GM18520 (cell line): ENCODE results near the gene ARHGAP10.
"Not testable (repeated sequence)": the region's sequence is repeated elsewhere in the genome, so short reads cannot be mapped to it uniquely, and the experiment has no call there.

Experiments
- ATAC-seq: cut with Tn5 transposase; IDR thresholded peaks from one replicate; pipeline ENCODE4 v1.9.1; 2021; ENCODE audit not compliant: unreplicated experiment

The ARHGAP10 gene

GRCh38 chr4:147891476-147892115 lies 159.7 kb downstream of the ARHGAP10 start:
- no peak for ATAC-seq

DNA sequence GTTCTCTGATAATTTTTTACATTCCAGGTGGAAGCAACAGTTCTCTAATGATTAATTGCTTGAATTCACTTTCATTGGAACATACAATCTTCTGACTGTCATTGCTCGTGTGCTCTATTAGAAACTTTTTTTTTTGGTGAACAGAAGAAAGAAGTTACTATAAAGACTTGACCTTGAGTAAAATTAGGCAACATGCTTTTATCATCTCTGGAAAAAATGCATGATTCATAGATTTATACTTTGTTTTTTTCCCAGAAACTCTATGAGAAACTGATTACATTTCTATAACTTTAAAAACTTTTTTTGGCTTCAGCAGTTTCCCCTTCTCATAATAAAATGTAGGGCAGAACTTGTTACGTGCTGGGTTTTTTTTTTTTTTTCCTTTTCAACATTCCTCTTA lies 167.6 kb downstream of the ARHGAP10 start:
- ATAC-seq = no peak

- ATAC-seq = no peak
Observed at GRCh38 chr4:147901388-147901787, 169.5 kb downstream of the ARHGAP10 start.

DNA sequence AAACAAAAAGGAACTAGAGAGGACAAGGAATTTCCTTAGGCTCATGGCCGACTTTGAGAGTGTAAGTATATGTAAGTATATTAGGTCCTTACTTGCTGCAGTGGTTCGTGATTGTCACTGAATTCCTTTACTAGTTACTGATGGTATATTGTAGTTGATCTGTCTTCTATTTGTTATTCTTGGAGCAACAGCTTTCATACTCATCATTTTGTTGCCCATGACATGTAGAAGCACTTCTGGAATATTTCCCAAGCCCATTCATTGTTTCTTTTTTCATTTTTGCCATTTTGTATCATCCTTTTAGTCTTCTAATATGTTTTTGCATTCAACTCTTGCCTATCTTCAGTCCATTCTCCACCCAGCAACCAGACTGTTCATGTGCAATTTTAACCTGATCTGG lies 170.0 kb downstream of the ARHGAP10 start:
- ATAC-seq = no peak

DNA sequence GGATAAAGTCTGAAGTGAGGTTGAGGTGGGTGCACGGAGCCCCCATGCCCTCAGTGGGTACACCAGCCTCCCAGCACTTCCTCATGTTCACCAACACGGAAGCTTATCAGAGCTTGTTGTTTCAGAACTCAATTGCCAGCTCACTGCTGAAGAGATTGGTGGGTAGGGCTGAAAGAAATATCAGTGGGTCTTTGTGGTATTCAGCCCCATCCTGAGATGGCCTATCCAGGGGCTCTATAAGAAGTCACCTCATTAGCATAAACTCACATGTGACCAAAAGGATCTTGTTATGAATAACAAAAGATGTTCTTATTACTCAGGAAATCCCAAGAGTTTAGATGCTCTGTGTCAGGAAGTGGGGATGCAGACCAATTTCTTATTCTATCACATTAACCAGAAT lies 177.3 kb downstream of the ARHGAP10 start:
- ATAC-seq = no peak

- no peak for ATAC-seq
Observed at GRCh38 chr4:147910315-147910714, 178.4 kb downstream of the ARHGAP10 start.

- ATAC-seq = not testable (repeated sequence)
Observed at GRCh38 chr4:147912106-147912505, 180.2 kb downstream of the ARHGAP10 start.

GRCh38 chr4:147913137-147913536 lies 181.2 kb downstream of the ARHGAP10 start:
- peak; percentile 79 for ATAC-seq

GRCh38 chr4:147916351-147916750 lies 184.5 kb downstream of the ARHGAP10 start:
- ATAC-seq = no peak

DNA sequence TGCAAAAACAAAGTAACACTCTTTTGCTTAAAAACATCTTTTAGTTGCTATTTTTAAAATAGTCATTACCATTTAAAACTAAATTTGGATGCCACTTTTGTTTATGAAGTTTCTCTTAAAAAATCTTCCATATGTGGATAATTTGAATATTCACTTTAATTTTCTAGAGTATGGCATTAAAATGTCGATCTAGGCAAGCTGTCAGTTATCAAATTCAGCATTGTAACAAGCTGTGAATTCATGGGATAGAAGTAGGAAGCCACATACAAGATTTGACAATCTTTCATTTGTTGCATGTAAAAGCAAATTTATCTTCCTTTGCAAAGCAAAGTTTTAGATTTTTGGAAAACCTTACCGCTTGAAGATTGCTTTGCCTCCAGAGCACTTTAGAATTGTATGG lies 191.5 kb downstream of the ARHGAP10 start:
- no peak for ATAC-seq

DNA sequence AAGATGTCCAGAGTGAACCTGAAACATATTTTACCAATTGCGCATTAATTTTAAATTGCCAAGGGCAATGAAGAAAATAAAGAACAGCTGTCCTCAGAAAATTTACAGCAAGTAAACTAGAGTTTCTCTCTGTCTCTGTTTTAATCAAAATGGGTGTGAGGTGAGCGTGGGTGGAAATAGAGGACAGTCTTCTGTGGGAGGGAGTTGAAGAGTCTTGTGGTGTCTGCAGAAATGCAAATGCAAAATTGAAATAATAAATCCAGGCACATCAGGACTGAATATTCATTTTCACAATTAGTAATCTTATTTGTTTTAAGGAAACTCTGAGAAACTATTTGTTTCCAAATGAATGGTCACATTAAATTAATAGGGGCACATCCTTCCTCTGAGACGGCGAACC lies 192.0 kb downstream of the ARHGAP10 start:
- no peak for ATAC-seq

DNA sequence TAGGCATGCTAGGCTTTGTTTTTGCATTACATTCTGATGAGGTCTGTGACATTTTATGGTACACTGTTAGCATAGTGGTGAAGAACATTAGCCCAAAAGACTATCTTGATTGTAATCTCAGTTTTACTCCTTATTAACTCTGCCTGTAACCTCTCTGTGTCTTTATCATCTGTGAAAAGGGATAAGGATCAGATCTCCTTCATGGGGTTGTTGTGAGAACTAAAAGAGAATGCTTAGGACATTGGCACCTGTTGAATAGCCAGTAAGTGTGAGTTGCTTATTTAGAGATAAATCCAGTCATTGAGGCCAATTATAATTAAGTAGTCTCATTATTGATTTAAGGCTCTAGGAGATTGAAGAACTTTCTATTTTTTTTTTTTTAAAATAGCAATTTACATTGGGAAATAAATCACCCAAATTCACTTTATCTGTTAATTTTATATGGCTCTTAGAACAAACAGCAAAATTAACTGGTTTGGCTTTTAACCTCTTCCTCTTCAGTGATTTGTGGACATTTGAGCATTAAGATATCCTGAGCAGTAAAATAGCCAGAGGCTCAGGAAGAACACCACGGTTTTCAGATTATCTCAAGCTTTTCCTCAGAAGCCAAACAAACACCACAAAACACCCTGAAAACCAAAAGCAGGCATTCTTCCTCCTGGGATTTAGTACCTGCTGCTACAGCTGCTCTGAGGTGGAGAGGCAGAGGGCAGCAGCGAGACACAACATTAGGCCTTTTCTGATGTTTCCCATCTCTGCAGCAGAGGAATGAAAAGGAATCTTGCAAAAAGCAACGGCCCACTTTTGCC lies 192.9 kb downstream of the ARHGAP10 start:
- ATAC-seq = no peak

GRCh38 chr4:147927377-147928137 lies 195.7 kb downstream of the ARHGAP10 start:
- ATAC-seq = no peak

GRCh38 chr4:147928400-147928799 lies 196.5 kb downstream of the ARHGAP10 start:
- no peak for ATAC-seq

GRCh38 chr4:147929746-147930145 lies 197.9 kb downstream of the ARHGAP10 start:
- no peak for ATAC-seq

- no peak for ATAC-seq
Observed at GRCh38 chr4:147933316-147933715, 201.4 kb downstream of the ARHGAP10 start.

DNA sequence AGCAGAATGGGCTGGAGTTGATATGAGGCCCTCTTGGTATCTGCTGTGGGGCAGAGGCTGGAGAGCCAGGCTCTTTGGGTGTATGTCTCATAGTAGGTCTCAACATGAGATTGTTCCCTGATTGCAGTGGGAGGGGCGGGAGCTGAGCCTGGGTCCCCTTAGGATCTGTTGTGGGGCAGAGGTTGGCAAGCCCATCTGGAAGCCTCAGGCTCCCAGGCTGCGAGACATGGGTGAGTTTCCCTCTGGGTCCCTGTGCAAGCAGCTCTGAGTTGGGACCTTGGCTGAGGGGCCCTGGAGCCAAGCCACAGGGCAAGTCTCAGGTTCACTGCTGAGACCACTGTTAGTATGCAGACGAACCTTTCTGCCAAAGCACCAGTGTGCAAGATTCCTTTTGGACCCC lies 201.9 kb downstream of the ARHGAP10 start:
- ATAC-seq = no peak

- no peak for ATAC-seq
Observed at GRCh38 chr4:147938496-147938895, 206.6 kb downstream of the ARHGAP10 start.

DNA sequence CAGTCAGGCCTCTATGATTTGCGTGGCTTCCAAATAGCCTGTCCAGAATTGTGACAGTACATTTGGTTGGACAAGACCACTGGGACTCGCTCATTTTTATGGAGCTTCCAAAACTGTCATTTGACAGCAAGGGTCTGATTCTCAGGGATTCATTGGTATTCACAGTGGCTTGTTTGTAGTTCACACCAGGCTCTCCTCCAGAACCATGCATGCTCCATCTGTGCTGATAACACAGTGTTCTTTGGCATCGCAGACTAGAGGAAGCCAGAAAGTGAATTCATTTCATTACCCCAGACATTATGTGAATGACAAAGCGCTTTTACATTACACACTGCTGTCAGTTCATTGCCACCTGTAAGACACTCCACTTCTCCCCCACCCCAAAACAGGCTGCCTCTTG lies 208.3 kb downstream of the ARHGAP10 start:
- no peak for ATAC-seq

DNA sequence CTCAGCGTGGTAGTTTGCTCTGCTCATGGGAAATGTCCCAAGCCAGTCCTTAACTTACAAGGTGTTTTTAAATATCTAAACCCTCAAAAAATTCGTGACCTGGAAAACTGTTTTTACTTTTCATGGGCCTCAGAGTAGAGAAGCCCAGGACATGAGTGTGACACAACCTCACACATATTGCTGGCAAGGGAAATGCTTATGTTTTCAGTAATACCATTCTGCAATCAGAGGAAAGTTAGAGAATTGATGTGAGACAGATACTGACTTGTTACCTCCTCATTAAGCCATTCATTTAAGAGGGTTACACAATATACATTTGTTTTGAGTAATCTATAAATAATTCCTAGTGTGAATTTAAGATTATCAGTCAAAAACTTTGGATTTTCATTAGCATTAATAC lies 209.5 kb downstream of the ARHGAP10 start:
- no peak for ATAC-seq

DNA sequence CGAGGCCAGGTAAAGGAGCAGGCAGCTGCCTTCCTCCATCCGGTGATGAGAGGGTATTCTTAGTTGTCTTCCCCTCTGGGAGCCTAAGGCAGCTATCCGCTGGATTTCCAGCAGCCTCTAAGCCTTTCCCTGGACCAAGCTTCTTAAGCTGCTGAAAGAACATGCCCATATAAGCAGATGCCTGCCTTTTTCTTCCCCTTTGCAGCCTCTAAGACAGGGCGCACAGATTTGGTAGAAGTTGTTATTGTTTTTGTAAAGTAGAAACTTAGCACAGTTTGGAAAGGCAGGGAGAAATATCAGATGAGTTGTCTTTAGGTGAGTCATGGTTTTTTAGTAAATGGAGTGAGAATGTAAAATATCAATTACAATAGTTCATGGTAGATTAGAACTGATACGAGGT lies 210.8 kb downstream of the ARHGAP10 start:
- peak; percentile 15 for ATAC-seq

GRCh38 chr4:147943159-147943638 lies 211.3 kb downstream of the ARHGAP10 start:
- ATAC-seq = peak; percentile 90
